Muscle of leg (tissue), 11 donors: ENCODE results near the gene RAB3B. TPM values are rescaled to one million over a fixed set of nuclear protein-coding genes. Genes with fewer than 3 reads are reported as not detected.

Experiments
- DNase-seq: peaks from one replicate; pipeline ENCODE4 v3.0.0; 2013
- H3K27ac ChIP-seq: one replicate; pipeline ENCODE4 v1.5.1; 2013; ENCODE audit warnings: mild to moderate bottlenecking, low read length, control low read depth
- H3K27me3 ChIP-seq: one replicate; pipeline ENCODE4 v1.6.1; 2013; ENCODE audit warnings: low read length; ENCODE audit not compliant: control insufficient read depth, insufficient read depth
- H3K36me3 ChIP-seq: one replicate; pipeline ENCODE4 v1.6.1; 2013; ENCODE audit warnings: low read length; ENCODE audit not compliant: control insufficient read depth, insufficient read depth
- H3K4me1 ChIP-seq: one replicate; pipeline ENCODE4 v1.6.1; 2013; ENCODE audit warnings: low read length; ENCODE audit not compliant: control insufficient read depth, insufficient read depth
- H3K4me3 ChIP-seq: one replicate; pipeline ENCODE4 v1.5.1; 2013; ENCODE audit warnings: low read length, control low read depth
- H3K9me3 ChIP-seq: replicated peaks from 2 replicates; pipeline ENCODE4 v1.6.1; 2013; ENCODE audit warnings: low read depth, low read length; ENCODE audit not compliant: control insufficient read depth
- WGBS: methylation state at CpG from one replicate; pipeline ENCODE4 v1.1.5; 2013; ENCODE audit warnings: missing lambda C conversion rate; ENCODE audit not compliant: insufficient coverage; 5-methylcytosine and 5-hydroxymethylcytosine counted together
- polyA plus RNA-seq, 8 donors: library from polyadenylated mRNA; unstranded; fragments of 120-200 nt; gene quantifications; one replicate each; pipeline versions ENCODE4 v1.2.1 to v1.2.3, GENCODE V29; 2013; ENCODE audit warnings: inconsistent platforms in 1 of 8, low replicate concordance in 1 of 8; ENCODE audit not compliant: insufficient read length in 8 of 8, insufficient read depth in 1 of 8
- total RNA-seq: library from RNA; stranded (reverse); fragments of 120-200 nt; gene quantifications from one replicate; pipeline ENCODE4 v1.2.4, GENCODE V29; 2013

Gene RAB3B
- total and polyA plus RNA-seq, 9 donors, result 0.18 to 0.34 (median 0.28) TPM

- no peak overlapping the region for H3K27ac ChIP-seq
- H3K4me1 ChIP-seq, result no peaks in the 10 kb centered on the region
- no peaks in the 10 kb centered on the region for H3K36me3 ChIP-seq
- H3K4me3 ChIP-seq, result no peak overlapping the region
- H3K27me3 ChIP-seq, result peaks cover 47% of the 10 kb centered on the region
- WGBS, result 7% methylated on average over 33 of the region's 47 CpGs
- H3K9me3 ChIP-seq, result no peaks in the 10 kb centered on the region
- DNase-seq, result no peak
Measured at GRCh38 chr1:51989582-51990477, 670 bp downstream of the RAB3B start.

- DNase-seq, result no peak
- H3K36me3 ChIP-seq, result no peaks in the 10 kb centered on the region
- no peak overlapping the region for H3K4me3 ChIP-seq
- no peaks in the 10 kb centered on the region for H3K4me1 ChIP-seq
- H3K9me3 ChIP-seq, result no peaks in the 10 kb centered on the region
- peaks cover 46% of the 10 kb centered on the region for H3K27me3 ChIP-seq
- H3K27ac ChIP-seq, result no peak overlapping the region
Measured at GRCh38 chr1:51988254-51988653, 2.2 kb downstream of the RAB3B start.

- 33% methylated on average over 2 of the region's 4 CpGs for WGBS
- Histone ChIP-seq H3K27me3 (peaks cover 33% of the 10 kb centered on the region), H3K4me1 (no peaks in the 10 kb centered on the region), H3K9me3 (no peaks in the 10 kb centered on the region), H3K27ac (no peak overlapping the region), H3K36me3 (no peaks in the 10 kb centered on the region), H3K4me3 (no peak overlapping the region)
- no peak for DNase-seq
Measured at GRCh38 chr1:51986718-51987117, 3.8 kb downstream of the RAB3B start.

- no peak overlapping the region for H3K27ac ChIP-seq
- WGBS, result no CpG with 5 or more reads among the region's 3 CpGs
- DNase-seq, result no peak
Measured at GRCh38 chr1:51982161-51982560, 8.3 kb downstream of the RAB3B start.

DNA sequence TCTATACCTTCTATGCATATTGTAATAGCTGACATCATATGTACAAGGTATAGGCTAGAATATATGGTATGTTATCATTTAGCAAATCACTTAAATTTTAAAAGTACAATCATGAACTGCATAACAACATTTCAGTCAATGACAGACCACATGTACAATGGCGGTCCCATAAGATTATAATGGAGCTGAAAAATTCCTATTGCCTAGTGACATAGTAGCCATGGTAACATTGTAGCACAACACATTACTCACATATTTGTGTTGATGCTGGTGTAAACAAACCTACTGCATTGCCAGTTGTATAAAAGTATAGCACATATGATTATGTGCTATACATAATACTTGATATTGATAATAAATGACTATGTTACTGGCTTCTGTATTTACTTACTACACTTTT is 8.9 kb downstream of the RAB3B start:
- no CpG with 5 or more reads among the region's 1 CpG for WGBS
- Histone ChIP-seq H3K4me1 (no peaks in the 10 kb centered on the region), H3K4me3 (no peak overlapping the region), H3K36me3 (no peaks in the 10 kb centered on the region), H3K9me3 (no peaks in the 10 kb centered on the region), H3K27ac (no peak overlapping the region), H3K27me3 (peaks cover 2% of the 10 kb centered on the region)
- no peak for DNase-seq

More at GRCh38 chr1:51982161-51982560, 8.3 kb downstream of the RAB3B start:
- H3K27me3 ChIP-seq, result peaks cover 6% of the 10 kb centered on the region
- no peak overlapping the region for H3K4me3 ChIP-seq
- no peaks in the 10 kb centered on the region for H3K36me3 ChIP-seq
- H3K9me3 ChIP-seq, result no peaks in the 10 kb centered on the region
- H3K4me1 ChIP-seq, result no peaks in the 10 kb centered on the region

DNA sequence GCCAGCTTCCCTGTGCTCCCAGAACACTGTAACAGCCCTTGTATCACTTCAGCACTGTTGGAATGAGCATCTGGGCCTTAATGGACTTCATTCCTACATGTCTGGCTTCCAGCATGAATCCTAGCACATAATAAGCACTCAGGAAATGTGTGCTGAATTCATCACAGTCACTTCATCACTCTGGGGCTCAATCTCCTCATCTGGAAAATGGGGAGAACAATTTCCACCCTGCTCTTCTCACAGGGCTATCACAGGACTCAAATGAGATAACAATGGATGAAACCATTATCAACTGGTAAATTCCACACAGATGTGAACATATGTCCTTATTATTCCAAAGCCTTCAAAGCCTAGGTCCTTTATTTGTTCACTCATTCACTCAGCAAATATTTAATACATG is 12.4 kb downstream of the RAB3B start:
- no peaks in the 10 kb centered on the region for H3K36me3 ChIP-seq
- H3K27me3 ChIP-seq, result peaks cover 2% of the 10 kb centered on the region
- no peak overlapping the region for H3K4me3 ChIP-seq
- no peaks in the 10 kb centered on the region for H3K9me3 ChIP-seq
- no peak for DNase-seq
- no peaks in the 10 kb centered on the region for H3K4me1 ChIP-seq
- H3K27ac ChIP-seq, result no peak overlapping the region

GRCh38 chr1:51976846-51977602 is 13.5 kb downstream of the RAB3B start:
- no peak overlapping the region for H3K4me3 ChIP-seq
- no peaks in the 10 kb centered on the region for H3K9me3 ChIP-seq
- H3K27ac ChIP-seq, result no peak overlapping the region
- H3K36me3 ChIP-seq, result no peaks in the 10 kb centered on the region
- DNase-seq, result no peak
- 93% methylated on average over 11 of the region's 12 CpGs for WGBS
- peaks cover 2% of the 10 kb centered on the region for H3K27me3 ChIP-seq
- no peaks in the 10 kb centered on the region for H3K4me1 ChIP-seq

DNA sequence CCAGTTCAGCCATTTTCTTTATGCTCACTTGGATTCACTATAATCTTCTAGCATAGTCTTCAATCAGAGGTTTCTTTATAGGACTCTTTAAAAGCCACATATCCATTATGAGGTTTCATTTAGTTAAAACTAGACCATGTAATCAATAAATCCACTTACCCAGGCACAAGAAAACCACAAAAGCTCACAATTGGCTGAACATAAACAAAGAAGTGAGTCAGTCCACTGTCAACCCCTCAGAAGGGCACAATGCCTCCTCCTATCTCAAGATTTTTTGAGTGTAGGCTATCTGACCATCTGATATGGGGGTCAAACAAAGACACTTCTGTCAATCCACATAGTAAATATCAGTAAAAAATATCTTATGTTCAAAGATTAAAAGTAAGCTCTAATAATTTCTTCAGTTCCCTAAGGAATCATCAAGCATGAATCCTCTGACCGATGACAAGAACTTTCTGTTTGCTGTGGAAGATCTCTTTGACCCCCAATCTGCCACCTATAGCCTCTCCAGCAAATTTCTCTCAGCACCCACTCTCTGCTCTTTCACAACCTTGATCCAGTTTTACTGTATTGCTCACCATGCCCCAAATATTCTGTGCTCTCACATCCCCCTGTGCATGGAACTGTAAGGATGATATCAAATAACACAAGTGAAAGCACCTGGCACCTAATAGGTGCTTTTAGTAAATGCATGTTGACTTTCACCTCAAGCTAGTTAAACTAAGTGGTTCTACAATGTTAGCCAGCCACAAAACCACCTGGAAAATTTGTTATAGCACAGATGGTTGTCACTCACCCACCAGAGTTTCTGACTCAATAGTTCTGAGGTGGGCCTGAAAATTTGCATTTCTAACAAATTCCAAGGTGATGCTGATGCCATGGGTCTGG is 16.7 kb downstream of the RAB3B start:
- no CpG with 5 or more reads among the region's 1 CpG for WGBS
- no peak overlapping the region for H3K4me3 ChIP-seq
- DNase-seq, result no peak
- no peaks in the 10 kb centered on the region for H3K9me3 ChIP-seq
- no peaks in the 10 kb centered on the region for H3K36me3 ChIP-seq
- H3K27ac ChIP-seq, result no peak overlapping the region
- no peaks in the 10 kb centered on the region for H3K4me1 ChIP-seq
- H3K27me3 ChIP-seq, result peaks cover 2% of the 10 kb centered on the region

- DNase-seq, result no peak
- H3K36me3 ChIP-seq, result no peaks in the 10 kb centered on the region
Measured at GRCh38 chr1:51969038-51969705, 21.3 kb downstream of the RAB3B start.

More at GRCh38 chr1:51969038-51969705, 21.3 kb downstream of the RAB3B start:
- H3K4me3 ChIP-seq, result no peak overlapping the region
- H3K27me3 ChIP-seq, result no peaks in the 10 kb centered on the region
- no peak overlapping the region for H3K27ac ChIP-seq
- no peaks in the 10 kb centered on the region for H3K9me3 ChIP-seq
- no peaks in the 10 kb centered on the region for H3K4me1 ChIP-seq
- no CpG with 5 or more reads among the region's 8 CpGs for WGBS
